Measurements from ENCODE around the gene VWA5B1. TPM values are rescaled to one million over a fixed set of nuclear protein-coding genes. Genes with fewer than 3 reads are reported as not detected.

Gene VWA5B1
- total RNA-seq, 4 donors from 2014 or later = not detected

- TF ChIP-seq CTCF (IDR thresholded peaks at IDR 0.05; ENCODE audit: low read depth) = no peak
These were observed 59.7 kb downstream of the VWA5B1 start for GRCh38 chr1:20350421-20350820.

- TF ChIP-seq CTCF (IDR thresholded peaks at IDR 0.05; ENCODE audit: low read depth) = no peak
These were observed 61.4 kb downstream of the VWA5B1 start for GRCh38 chr1:20351911-20352701.

- no peak for TF ChIP-seq CTCF (IDR thresholded peaks at IDR 0.05; ENCODE audit: low read depth)
These were observed 63.2 kb downstream of the VWA5B1 start for GRCh38 chr1:20353836-20354235.

GRCh38 chr1:20354610-20355009, 63.9 kb downstream of the VWA5B1 start:
- no peak for TF ChIP-seq CTCF (IDR thresholded peaks at IDR 0.05; ENCODE audit: low read depth)

- no peak for TF ChIP-seq CTCF (IDR thresholded peaks at IDR 0.05; ENCODE audit: low read depth)
These were observed 64.6 kb downstream of the VWA5B1 start for GRCh38 chr1:20355101-20355827.

GRCh38 chr1:20355828-20356735, 65.4 kb downstream of the VWA5B1 start:
- no peak for TF ChIP-seq CTCF (IDR thresholded peaks at IDR 0.05; ENCODE audit: low read depth)
